HG03520 (cell line): ENCODE results near the gene MRPS27.
"Not testable (repeated sequence)": the region's sequence is repeated elsewhere in the genome, so short reads cannot be mapped to it uniquely, and the experiment has no call there.

Experiments
- ATAC-seq: cut with Tn5 transposase; IDR thresholded peaks from one replicate; pipeline ENCODE4 v1.9.1; 2021; ENCODE audit warnings: mild to moderate bottlenecking, moderate library complexity; ENCODE audit not compliant: unreplicated experiment

MRPS27 gene

GRCh38 chr5:72179028-72179815 is 140.8 kb downstream of the MRPS27 start:
- no peak for ATAC-seq

GRCh38 chr5:72177538-72177937 is 142.5 kb downstream of the MRPS27 start:
- no peak for ATAC-seq

GRCh38 chr5:72172786-72173185 is 147.3 kb downstream of the MRPS27 start:
- no peak for ATAC-seq

- ATAC-seq: peak; percentile 75
Measured at GRCh38 chr5:72171667-72172066, 148.4 kb downstream of the MRPS27 start.

- ATAC-seq: not testable (repeated sequence)
Measured at GRCh38 chr5:72171181-72171580, 148.9 kb downstream of the MRPS27 start.

- ATAC-seq: no peak
Measured at GRCh38 chr5:72170101-72170500, 149.9 kb downstream of the MRPS27 start.
